Subcutaneous abdominal adipose tissue (tissue), 5 donors: ENCODE measurements around the gene VAV3.

Experiments
- H3K27ac ChIP-seq: one replicate; pipeline ENCODE4 v1.7.0; 2013; ENCODE audit warnings: low read depth, mild to moderate bottlenecking, inconsistent platforms, low read length, moderate library complexity
- H3K27me3 ChIP-seq, 5 donors: one replicate each; pipeline ENCODE4 v1.7.0; 2013; ENCODE audit warnings: low read length in 5 of 5, inconsistent platforms in 1 of 5; ENCODE audit not compliant: control insufficient read depth in 5 of 5, insufficient read depth in 4 of 5
- H3K36me3 ChIP-seq, 5 donors: one replicate each; pipeline ENCODE4 v1.7.0; 2013; ENCODE audit warnings: low read length in 5 of 5; ENCODE audit not compliant: control insufficient read depth in 5 of 5, insufficient read depth in 5 of 5
- H3K4me1 ChIP-seq, 5 donors: one replicate each; pipeline ENCODE4 v1.7.0; 2013; ENCODE audit warnings: low read length in 5 of 5, mild to moderate bottlenecking in 3 of 5, moderate library complexity in 1 of 5; ENCODE audit not compliant: control insufficient read depth in 5 of 5, insufficient read depth in 5 of 5
- H3K4me3 ChIP-seq, 5 donors: one replicate each; pipeline ENCODE4 v1.7.0; 2013; ENCODE audit warnings: low read length in 5 of 5, low read depth in 1 of 5
- H3K9ac ChIP-seq, 5 donors: one replicate each; pipeline ENCODE4 v1.7.0; 2013; ENCODE audit warnings: low read length in 5 of 5, mild to moderate bottlenecking in 4 of 5, moderate library complexity in 3 of 5
- H3K9me3 ChIP-seq, 5 donors: one replicate each; pipeline ENCODE4 v1.7.0; 2013; ENCODE audit warnings: low read length in 5 of 5; ENCODE audit not compliant: control insufficient read depth in 5 of 5
- donor health status: healthy.
- donor health status: healthy.
- donor health status: healthy.
- donor health status: healthy.
- donor health status: healthy.

VAV3 gene

DNA sequence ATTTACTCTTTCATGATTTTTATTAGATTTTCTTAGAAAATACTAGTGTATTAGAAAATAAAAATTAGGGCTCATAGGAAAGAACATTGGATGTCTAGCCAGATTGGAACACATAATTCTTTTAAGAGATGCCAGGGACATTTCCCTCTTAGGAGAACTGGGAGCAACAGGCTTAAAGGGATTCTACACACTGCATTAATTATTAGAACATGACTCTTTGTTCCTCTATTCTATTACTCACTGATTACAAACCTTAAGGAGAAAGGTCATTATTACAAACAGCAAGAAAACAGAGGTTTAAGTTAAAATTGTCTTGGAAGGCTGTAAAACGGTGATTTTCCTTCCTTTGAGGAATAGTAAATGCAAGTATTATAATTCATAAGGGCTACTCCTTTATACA is 32.9 kb upstream of the VAV3 start:
- no peaks in the 10 kb centered on the region for H3K27me3 ChIP-seq
- H3K4me1 ChIP-seq: peaks cover 3 to 24% (median 7%) of the 10 kb centered on the region in 5 donors
- H3K9ac ChIP-seq: no peak overlapping the region
- H3K36me3 ChIP-seq: no peaks in the 10 kb centered on the region
- no peaks in the 10 kb centered on the region for H3K9me3 ChIP-seq
- no peak overlapping the region for H3K27ac ChIP-seq
- H3K4me3 ChIP-seq: no peak overlapping the region

DNA sequence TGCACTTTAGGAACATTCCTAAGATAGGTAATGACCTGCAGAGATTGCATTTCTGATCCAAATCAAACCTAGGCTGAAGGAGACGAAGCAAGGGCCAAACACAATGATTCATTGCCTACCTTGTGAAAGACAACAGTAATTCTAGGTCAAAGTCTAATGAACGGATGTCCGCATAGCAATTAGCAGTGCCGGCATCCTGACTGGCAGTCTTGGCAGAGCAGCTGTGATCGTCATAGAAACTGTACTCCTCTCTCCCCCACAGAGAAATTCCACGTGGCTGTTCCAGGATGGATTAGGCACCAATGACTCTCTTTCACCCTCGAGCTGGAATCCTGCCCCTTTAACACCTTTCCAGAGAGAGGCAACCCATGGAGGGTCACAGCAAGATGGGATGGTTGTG is 28.9 kb upstream of the VAV3 start:
- Histone ChIP-seq H3K4me3 (no peak overlapping the region), H3K27ac (no peak overlapping the region), H3K4me1 (peaks cover 0 to 13% (median 0%) of the 10 kb centered on the region in 5 donors)

GRCh38 chr1:107992347-107992746 is 27.4 kb upstream of the VAV3 start:
- no peak overlapping the region for H3K4me3 ChIP-seq
- no peak overlapping the region for H3K9ac ChIP-seq
- H3K36me3 ChIP-seq: no peaks in the 10 kb centered on the region
- H3K4me1 ChIP-seq: peaks cover 0 to 13% (median 0%) of the 10 kb centered on the region in 5 donors
- H3K27me3 ChIP-seq: no peaks in the 10 kb centered on the region
- H3K9me3 ChIP-seq: no peaks in the 10 kb centered on the region
- H3K27ac ChIP-seq: no peak overlapping the region

More for the DNA sequence above, 28.9 kb upstream of the VAV3 start:
- Histone ChIP-seq H3K27me3 (no peaks in the 10 kb centered on the region), H3K36me3 (no peaks in the 10 kb centered on the region), H3K9me3 (no peaks in the 10 kb centered on the region), H3K9ac (no peak overlapping the region)

- no peak overlapping the region for H3K4me3 ChIP-seq
- no peaks in the 10 kb centered on the region for H3K27me3 ChIP-seq
- H3K36me3 ChIP-seq: no peaks in the 10 kb centered on the region
- peaks cover 0 to 13% (median 0%) of the 10 kb centered on the region in 5 donors for H3K4me1 ChIP-seq
- H3K27ac ChIP-seq: no peak overlapping the region
- H3K9ac ChIP-seq: no peak overlapping the region
- H3K9me3 ChIP-seq: no peaks in the 10 kb centered on the region
These were observed 26.5 kb upstream of the VAV3 start for GRCh38 chr1:107991371-107992066.

GRCh38 chr1:107990606-107991005 is 25.6 kb upstream of the VAV3 start:
- Histone ChIP-seq H3K9me3 (no peaks in the 10 kb centered on the region), H3K36me3 (no peaks in the 10 kb centered on the region), H3K27me3 (no peaks in the 10 kb centered on the region), H3K4me3 (no peak overlapping the region), H3K4me1 (peaks cover 0 to 10% (median 0%) of the 10 kb centered on the region in 5 donors), H3K27ac (no peak overlapping the region), H3K9ac (no peak overlapping the region)

DNA sequence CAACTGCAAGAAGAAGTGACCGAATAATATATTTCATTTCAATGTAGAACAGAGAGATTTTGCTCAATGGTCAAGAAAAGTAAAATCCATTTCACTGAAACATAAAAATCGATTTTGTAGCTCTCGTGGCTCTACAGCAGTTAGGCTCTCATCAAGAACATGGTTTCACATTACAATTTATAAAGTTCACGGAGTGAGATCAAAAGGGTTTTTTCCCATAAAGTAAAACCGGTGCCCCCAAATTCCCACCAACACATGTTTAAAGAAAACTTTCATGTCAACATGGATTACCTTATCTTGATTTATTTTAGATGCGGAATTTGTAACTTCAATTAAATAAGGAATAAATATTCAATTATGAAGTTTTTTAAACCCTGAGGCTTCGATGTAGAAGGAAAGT is 16.3 kb upstream of the VAV3 start:
- no peaks in the 10 kb centered on the region for H3K9me3 ChIP-seq
- no peak overlapping the region for H3K27ac ChIP-seq
- H3K4me1 ChIP-seq: no peaks in the 10 kb centered on the region
- H3K9ac ChIP-seq: no peak overlapping the region
- H3K27me3 ChIP-seq: no peaks in the 10 kb centered on the region
- H3K4me3 ChIP-seq: no peak overlapping the region
- no peaks in the 10 kb centered on the region for H3K36me3 ChIP-seq

DNA sequence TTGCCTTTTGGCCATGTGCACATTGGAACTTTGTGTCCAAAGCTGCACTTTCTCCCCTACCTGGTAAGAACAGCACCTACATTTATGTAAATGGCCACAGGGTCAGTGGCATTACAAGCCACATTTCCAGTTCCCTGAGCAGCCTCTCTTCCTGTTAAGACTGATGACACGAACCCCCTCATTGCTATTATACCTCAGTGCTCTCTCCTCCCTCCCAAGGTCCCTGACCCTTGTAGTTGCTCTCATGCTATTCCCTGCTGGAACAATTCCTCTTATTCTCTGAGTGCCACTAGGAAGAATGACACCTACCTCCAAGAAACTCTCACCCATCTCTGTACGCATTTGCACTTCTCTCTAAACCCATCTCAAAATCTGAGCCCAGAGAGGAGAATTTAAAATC is 14.9 kb upstream of the VAV3 start:
- Histone ChIP-seq H3K36me3 (no peaks in the 10 kb centered on the region), H3K9ac (no peak overlapping the region), H3K4me3 (no peak overlapping the region), H3K27me3 (no peaks in the 10 kb centered on the region), H3K4me1 (no peaks in the 10 kb centered on the region), H3K9me3 (no peaks in the 10 kb centered on the region), H3K27ac (no peak overlapping the region)

DNA sequence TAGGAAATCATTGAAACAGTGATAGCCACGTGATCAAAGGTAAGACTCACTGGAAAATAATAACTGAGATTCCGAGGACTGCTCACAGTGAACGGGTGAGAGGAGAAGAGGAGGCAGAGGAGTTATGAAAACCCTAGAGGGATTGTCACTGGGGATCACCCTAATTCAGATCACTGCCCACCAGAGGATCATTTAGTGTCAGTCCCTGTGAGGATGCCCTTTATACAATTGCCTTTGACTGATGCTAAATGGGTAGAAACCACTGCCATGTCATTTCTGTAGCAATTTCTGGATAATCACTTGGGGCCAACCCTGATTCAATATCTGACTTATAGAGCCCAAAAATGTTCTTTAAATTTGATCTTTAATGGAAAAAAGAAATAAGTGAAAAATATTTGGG is 14.1 kb upstream of the VAV3 start:
- Histone ChIP-seq H3K27ac (no peak overlapping the region), H3K9ac (no peak overlapping the region), H3K27me3 (no peaks in the 10 kb centered on the region), H3K9me3 (no peaks in the 10 kb centered on the region), H3K36me3 (no peaks in the 10 kb centered on the region), H3K4me3 (no peak overlapping the region), H3K4me1 (no peaks in the 10 kb centered on the region)

GRCh38 chr1:107976836-107977235 is 11.9 kb upstream of the VAV3 start:
- Histone ChIP-seq H3K27ac (no peak overlapping the region), H3K9me3 (no peaks in the 10 kb centered on the region), H3K36me3 (no peaks in the 10 kb centered on the region), H3K9ac (no peak overlapping the region), H3K27me3 (no peaks in the 10 kb centered on the region), H3K4me3 (no peak overlapping the region), H3K4me1 (no peaks in the 10 kb centered on the region)

DNA sequence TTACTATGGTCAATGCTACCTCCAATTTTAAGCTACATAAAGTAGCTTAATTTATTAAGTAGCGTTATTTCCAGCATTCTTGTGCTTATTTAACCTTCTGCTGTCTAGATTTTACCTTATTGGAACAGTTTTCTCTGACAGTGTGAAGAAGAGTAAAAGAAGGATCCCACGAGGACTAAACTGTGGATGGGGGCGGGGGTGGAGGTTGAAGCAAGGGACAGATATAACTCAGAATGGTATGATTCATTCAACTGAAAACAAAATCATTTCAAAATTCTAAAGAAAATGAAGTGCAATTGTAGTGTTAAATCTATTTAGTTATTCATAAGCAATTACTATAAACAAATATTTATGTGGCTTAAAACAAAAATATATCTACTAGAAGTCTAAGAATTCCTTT is 11.5 kb upstream of the VAV3 start:
- Histone ChIP-seq H3K36me3 (no peaks in the 10 kb centered on the region), H3K4me1 (no peaks in the 10 kb centered on the region), H3K9ac (no peak overlapping the region), H3K9me3 (no peaks in the 10 kb centered on the region), H3K27ac (no peak overlapping the region), H3K4me3 (no peak overlapping the region), H3K27me3 (no peaks in the 10 kb centered on the region)
